Measurements from ENCODE around the gene ANO9. TPM values are rescaled to one million over a fixed set of nuclear protein-coding genes. Genes with fewer than 3 reads are reported as not detected.
"Not testable (repeated sequence)": the region's sequence is repeated elsewhere in the genome, so short reads cannot be mapped to it uniquely, and the experiment has no call there.

ANO9 gene
- total RNA-seq, 4 donors from 2014 or later, result 0.79 to 3.6 (median 3.1) TPM

- DNase-seq (ENCODE audit: low spot score) (no peak), ATAC-seq (ENCODE audit: low FRiP score) (no peak)
- TF ChIP-seq, protein P1, sequence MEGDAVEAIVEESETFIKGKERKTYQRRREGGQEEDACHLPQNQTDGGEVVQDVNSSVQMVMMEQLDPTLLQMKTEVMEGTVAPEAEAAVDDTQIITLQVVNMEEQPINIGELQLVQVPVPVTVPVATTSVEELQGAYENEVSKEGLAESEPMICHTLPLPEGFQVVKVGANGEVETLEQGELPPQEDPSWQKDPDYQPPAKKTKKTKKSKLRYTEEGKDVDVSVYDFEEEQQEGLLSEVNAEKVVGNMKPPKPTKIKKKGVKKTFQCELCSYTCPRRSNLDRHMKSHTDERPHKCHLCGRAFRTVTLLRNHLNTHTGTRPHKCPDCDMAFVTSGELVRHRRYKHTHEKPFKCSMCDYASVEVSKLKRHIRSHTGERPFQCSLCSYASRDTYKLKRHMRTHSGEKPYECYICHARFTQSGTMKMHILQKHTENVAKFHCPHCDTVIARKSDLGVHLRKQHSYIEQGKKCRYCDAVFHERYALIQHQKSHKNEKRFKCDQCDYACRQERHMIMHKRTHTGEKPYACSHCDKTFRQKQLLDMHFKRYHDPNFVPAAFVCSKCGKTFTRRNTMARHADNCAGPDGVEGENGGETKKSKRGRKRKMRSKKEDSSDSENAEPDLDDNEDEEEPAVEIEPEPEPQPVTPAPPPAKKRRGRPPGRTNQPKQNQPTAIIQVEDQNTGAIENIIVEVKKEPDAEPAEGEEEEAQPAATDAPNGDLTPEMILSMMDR (IDR thresholded peaks at IDR 0.05), result no peak
Observed at GRCh38 chr11:405954-406795, 35.6 kb downstream of the ANO9 start.

GRCh38 chr11:405323-405953, 36.4 kb downstream of the ANO9 start:
- TF ChIP-seq, protein P1 (IDR thresholded peaks at IDR 0.05), result no peak
- no peak for ATAC-seq (ENCODE audit: low FRiP score)
- no peak for DNase-seq (ENCODE audit: low spot score)

DNA sequence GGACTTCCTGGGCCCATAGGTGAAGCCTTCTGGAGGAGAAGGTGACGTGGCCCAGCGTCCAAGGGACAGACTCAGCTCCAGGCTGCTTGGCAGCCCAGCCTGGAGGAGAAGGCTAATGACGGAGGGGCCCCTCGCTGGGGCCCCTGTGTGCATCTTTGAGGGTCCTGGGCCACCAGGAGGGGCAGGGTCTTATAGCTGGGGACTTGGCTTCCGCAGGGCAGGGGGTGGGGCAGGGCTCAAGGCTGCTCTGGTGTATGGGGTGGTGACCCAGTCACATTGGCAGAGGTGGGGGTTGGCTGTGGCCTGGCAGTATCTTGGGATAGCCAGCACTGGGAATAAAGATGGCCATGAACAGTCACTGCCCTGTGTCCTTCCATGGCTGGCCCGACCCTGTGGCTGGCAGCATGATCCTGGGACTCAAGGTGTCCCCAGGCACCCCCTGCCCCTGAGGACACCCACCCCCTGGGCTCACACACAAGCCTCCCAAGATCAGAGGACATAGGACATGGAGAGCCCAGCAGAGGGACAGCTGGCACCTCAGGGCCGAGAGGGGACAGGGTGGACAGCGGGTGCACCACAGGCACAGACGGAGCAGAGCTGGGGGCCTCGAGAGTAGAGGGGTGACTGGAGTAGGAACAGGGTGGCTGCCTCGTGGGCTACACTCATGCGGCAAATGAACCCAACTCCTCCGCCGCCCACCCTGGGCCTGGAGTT, 37.1 kb downstream of the ANO9 start:
- TF ChIP-seq, protein P1 (IDR thresholded peaks at IDR 0.05), result no peak
- ATAC-seq (ENCODE audit: low FRiP score) (no peak), DNase-seq (ENCODE audit: low spot score) (no peak)

DNA sequence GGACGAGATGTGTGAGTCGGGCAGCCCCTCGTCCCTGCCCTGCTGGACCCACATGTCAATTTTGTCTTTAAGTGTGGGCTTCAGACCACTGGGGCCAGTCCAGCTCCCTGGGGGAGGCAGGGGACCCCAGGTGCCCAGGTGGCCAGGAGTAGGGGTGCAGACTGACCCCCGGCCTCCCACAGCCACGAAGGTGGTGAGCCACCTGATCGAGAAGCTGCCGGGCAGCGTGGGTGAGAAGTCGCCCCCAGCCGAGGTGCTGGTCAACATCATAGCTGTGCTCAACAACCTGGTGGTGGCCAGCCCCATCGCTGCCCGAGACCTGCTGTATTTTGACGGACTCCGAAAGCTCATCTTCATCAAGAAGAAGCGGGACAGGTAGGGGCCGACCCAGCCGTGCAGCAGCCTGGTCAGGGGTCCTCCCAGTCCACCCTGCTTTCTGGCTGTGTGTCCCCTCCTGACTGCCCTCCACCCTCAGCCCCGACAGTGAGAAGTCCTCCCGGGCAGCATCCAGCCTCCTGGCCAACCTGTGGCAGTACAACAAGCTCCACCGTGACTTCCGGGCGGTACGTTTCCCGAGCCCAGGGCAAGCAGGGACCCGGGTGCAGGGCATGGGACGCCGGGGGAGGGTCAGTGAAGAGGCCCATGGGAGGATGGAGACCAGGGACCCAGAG, 37.9 kb downstream of the ANO9 start:
- no peak for DNase-seq (ENCODE audit: low spot score)
- TF ChIP-seq, protein P1 (IDR thresholded peaks at IDR 0.05), result no peak
- no peak for ATAC-seq (ENCODE audit: low FRiP score)

- ATAC-seq (ENCODE audit: low FRiP score) (no peak), DNase-seq (ENCODE audit: low spot score) (no peak)
- TF ChIP-seq, protein P1 (IDR thresholded peaks at IDR 0.05), result no peak
Observed at GRCh38 chr11:403021-403760, 38.6 kb downstream of the ANO9 start.

GRCh38 chr11:401196-401595, 40.6 kb downstream of the ANO9 start:
- DNase-seq (ENCODE audit: low spot score); ATAC-seq (ENCODE audit: low FRiP score): not testable (repeated sequence)
